NCI-H2196 treated with DMSO at 0.1 percent for 48 hours (cell line): ENCODE measurements around the gene DES.

Experiments used
- DNase-seq: peaks from one replicate; lab custom pipeline; 2025; ENCODE audit not compliant: unreplicated experiment; lab: John Stamatoyannopoulos, UW

DES gene

GRCh38 chr2:219453671-219454590 is 35.8 kb downstream of the DES start:
- no peak for DNase-seq

- no peak for DNase-seq
Measured at GRCh38 chr2:219455581-219455980, 37.4 kb downstream of the DES start.

- DNase-seq = no peak
Measured at GRCh38 chr2:219457784-219458369, 39.7 kb downstream of the DES start.

- DNase-seq = no peak
Measured at GRCh38 chr2:219458996-219459395, 40.8 kb downstream of the DES start.

- peak; percentile 43 for DNase-seq
Measured at GRCh38 chr2:219459460-219460311, 41.5 kb downstream of the DES start.

GRCh38 chr2:219460424-219460926 is 42.3 kb downstream of the DES start:
- DNase-seq = no peak

GRCh38 chr2:219461047-219461514 is 42.9 kb downstream of the DES start:
- DNase-seq = no peak

GRCh38 chr2:219461669-219462068 is 43.5 kb downstream of the DES start:
- no peak for DNase-seq

GRCh38 chr2:219462349-219462748 is 44.2 kb downstream of the DES start:
- DNase-seq = no peak

- no peak for DNase-seq
Measured at GRCh38 chr2:219464286-219465032, 46.3 kb downstream of the DES start.

GRCh38 chr2:219465659-219466561 is 47.7 kb downstream of the DES start:
- DNase-seq = no peak

- DNase-seq = no peak
Measured at GRCh38 chr2:219466816-219467735, 48.9 kb downstream of the DES start.

- DNase-seq = peak; percentile 50
Measured at GRCh38 chr2:219467736-219468075, 49.5 kb downstream of the DES start.

GRCh38 chr2:219468410-219469185 is 50.4 kb downstream of the DES start:
- no peak for DNase-seq

GRCh38 chr2:219469186-219469724 is 51.1 kb downstream of the DES start:
- no peak for DNase-seq

GRCh38 chr2:219470429-219470828 is 52.3 kb downstream of the DES start:
- no peak for DNase-seq
